Endothelial cell of umbilical vein (primary cell): Measurements from ENCODE around the gene LMF1. TPM values are rescaled to one million over a fixed set of nuclear protein-coding genes. Genes with fewer than 3 reads are reported as not detected.

Experiments
- BruUV-seq: library from RNA; stranded (reverse); fragments of 400-500 nt; replicated peaks from 2 replicates; lab custom pipeline; 2021; lab: Mats Ljungman, UMichigan
- CTCF ChIA-PET: fragments of 300-600, 350-600 bp; sonication (Branson Sonifier 250); formaldehyde crosslinking; loops from one replicate; lab custom pipeline; 2021; ENCODE audit warnings: antibody characterized with exemption, inconsistent platforms; lab: Charles Lee
- POLR2A ChIA-PET: fragments of 300-600, 350-600 bp; sonication (Branson Sonifier 250); formaldehyde crosslinking; loops from one replicate; lab custom pipeline; 2021; ENCODE audit warnings: antibody characterized with exemption, inconsistent platforms; lab: Charles Lee
- DNase-seq: peaks from one replicate; pipeline ENCODE4 v3.0.0-alpha.2; 2011; ENCODE audit warnings: low read depth, low spot score
- FAIRE-seq: peaks from 2 replicates; lab custom pipeline; 2011; peaks lifted over from hg19 to GRCh38; lab: Jason Lieb, UNC
- H2AFZ ChIP-seq: 2 replicates; pipeline ENCODE4 v1.6.0; 2012; ENCODE audit warnings: low read depth, low read length, control low read depth, inconsistent platforms
- H3K27ac ChIP-seq: 2 replicates; pipeline ENCODE4 v1.5.1; 2011; ENCODE audit warnings: low read depth, mild to moderate bottlenecking, control low read depth, low read length, moderate library complexity; ENCODE audit not compliant: insufficient read depth
- H3K27me3 ChIP-seq, 2 experiments: 2 replicates each; pipeline versions ENCODE4 v1.6.0 to v1.6.1; 2011; ENCODE audit warnings: low read length in 2 of 2, mixed read lengths in 1 of 2; ENCODE audit not compliant: control insufficient read depth in 2 of 2, insufficient read depth in 2 of 2
- H3K36me3 ChIP-seq, 2 experiments: 2 replicates in 1 of 2; 3 replicates in 1 of 2; pipeline ENCODE4 v1.5.1; 2011; ENCODE audit warnings: low read length in 2 of 2, mild to moderate bottlenecking in 1 of 2, moderate library complexity in 1 of 2; ENCODE audit not compliant: control insufficient read depth in 2 of 2, insufficient read depth in 2 of 2; ENCODE audit errors: extremely low read depth in 1 of 2
- H3K4me1 ChIP-seq: 3 replicates; pipeline ENCODE4 v1.5.1; 2011; ENCODE audit warnings: mild to moderate bottlenecking, low read length; ENCODE audit not compliant: control insufficient read depth, insufficient read depth; ENCODE audit errors: extremely low read depth
- H3K4me2 ChIP-seq: 2 replicates; pipeline ENCODE4 v1.6.1; 2011; ENCODE audit warnings: low read length, control low read depth, mixed read lengths; ENCODE audit not compliant: insufficient read depth
- H3K4me3 ChIP-seq, 3 experiments: fragments of 200-600 bp in 1 of 3; sonication (generic), shearing (Covaris generic) in 1 of 3; replicated peaks in 1 of 3; 2 replicates each; pipeline ENCODE4 v1.5.1; 2011 to 2016; ENCODE audit warnings: control low read depth in 3 of 3, low read length in 3 of 3, mild to moderate bottlenecking in 2 of 3, inconsistent platforms in 1 of 3, low read depth in 1 of 3, moderate library complexity in 1 of 3; ENCODE audit not compliant: insufficient read depth in 1 of 3
- H3K79me2 ChIP-seq: 2 replicates; pipeline ENCODE4 v1.6.0; 2012; ENCODE audit warnings: low read length, inconsistent platforms; ENCODE audit not compliant: control insufficient read depth, insufficient read depth
- H3K9ac ChIP-seq: replicated peaks from 2 replicates; pipeline ENCODE3; 2011; ENCODE audit warnings: low read length, control low read depth; ENCODE audit not compliant: insufficient read depth; ENCODE audit errors: extremely low read depth
- H3K9me1 ChIP-seq: replicated peaks from 3 replicates; pipeline ENCODE4 v1.6.0; 2011; ENCODE audit warnings: mild to moderate bottlenecking, low read length; ENCODE audit not compliant: control insufficient read depth, insufficient read depth; ENCODE audit errors: extremely low read depth
- H3K9me3 ChIP-seq: replicated peaks from 2 replicates; pipeline ENCODE4 v1.5.1; 2012; ENCODE audit warnings: low read length, inconsistent platforms; ENCODE audit not compliant: control insufficient read depth, insufficient read depth
- H4K20me1 ChIP-seq: replicated peaks from 2 replicates; pipeline ENCODE3; 2011; ENCODE audit warnings: mild to moderate bottlenecking, low read length; ENCODE audit not compliant: control insufficient read depth, insufficient read depth; ENCODE audit errors: extremely low read depth
- EZH2 ChIP-seq: IDR thresholded peaks from 2 replicates; pipeline ENCODE4 v1.6.1; 2012; ENCODE audit warnings: borderline replicate concordance, low read depth, mild to moderate bottlenecking, moderate library complexity, low read length, inconsistent platforms; ENCODE audit not compliant: severe bottlenecking
- FOS ChIP-seq: IDR thresholded peaks from 2 replicates; pipeline ENCODE4 v1.6.1; 2011; ENCODE audit warnings: mild to moderate bottlenecking, low read length, moderate library complexity, borderline replicate concordance; ENCODE audit not compliant: insufficient read depth
- GATA2 ChIP-seq: IDR thresholded peaks from 2 replicates; pipeline ENCODE4 v1.7.0; 2011; ENCODE audit warnings: low read depth, mild to moderate bottlenecking, moderate library complexity, mixed read lengths, low read length; ENCODE audit not compliant: insufficient read length, insufficient read depth
- JUN ChIP-seq: IDR thresholded peaks from 2 replicates; pipeline ENCODE4 v1.6.1; 2011; ENCODE audit warnings: borderline replicate concordance, low read depth; ENCODE audit not compliant: insufficient read length, insufficient read depth
- MAX ChIP-seq: IDR thresholded peaks from 2 replicates; pipeline ENCODE4 v1.6.1; 2011; ENCODE audit not compliant: insufficient read depth, insufficient read length
- MYC ChIP-seq: IDR thresholded peaks from one replicate; pipeline ENCODE4 v1.6.1; 2011; ENCODE audit warnings: mild to moderate bottlenecking, low read depth, low read length
- POLR2A ChIP-seq: IDR thresholded peaks from 2 replicates; pipeline ENCODE4 v1.6.1; 2012; ENCODE audit warnings: low read depth, mild to moderate bottlenecking, control low read depth, low read length
- POLR2AphosphoS5 ChIP-seq: IDR thresholded peaks from 2 replicates; pipeline ENCODE4 v1.6.1; 2012; ENCODE audit warnings: low read depth, mild to moderate bottlenecking, control low read depth, low read length, moderate library complexity; ENCODE audit not compliant: insufficient read depth
- dilution Hi-C: fragments of 300-500 bp; cut with MboI; formaldehyde crosslinking; loops from one replicate; pipeline ENCODE4 v1.15.0; 2019; ENCODE audit warnings: low sequenced_read_pairs; ENCODE audit not compliant: extremely low pct_ligation_motif_present
- intact Hi-C: fragments of 100-400 bp; cut with micrococcal nuclease; formaldehyde crosslinking; loops from one replicate; pipeline ENCODE4 v1.10.0; 2022
- polyA plus RNA-seq, 4 experiments: library from polyadenylated mRNA; depleted of rRNA in 3 of 4; stranded (reverse) in 3 of 4; unstranded in 1 of 4; fragments of >200 nt; gene quantifications; 2 replicates each; pipeline versions ENCODE4 v1.2.1 to v1.2.3, GENCODE V29; 2011 to 2012; ENCODE audit warnings: missing spikeins in 1 of 4
- total RNA-seq: library from RNA; stranded (reverse); gene quantifications from 2 replicates; pipeline ENCODE4 v1.2.3, GENCODE V29; 2021
- TF ChIP-seq, protein P1 (sequence below), 2 donors: IDR thresholded peaks; 1 replicate in 1 of 2; 2 replicates in 1 of 2; pipeline ENCODE4 v1.5.1; 2011; ENCODE audit warnings: low read length in 2 of 2, mild to moderate bottlenecking in 2 of 2, moderate library complexity in 2 of 2, control low read depth in 1 of 2, inconsistent platforms in 1 of 2, low read depth in 1 of 2; ENCODE audit not compliant: insufficient read depth in 1 of 2; ENCODE audit errors: extremely low read depth in 1 of 2

Gene LMF1
- total and polyA plus RNA-seq, 2 donors (not counting 3 experiments of a cell fraction or from before 2014, with no cell fraction given): 17.8 TPM

DNA sequence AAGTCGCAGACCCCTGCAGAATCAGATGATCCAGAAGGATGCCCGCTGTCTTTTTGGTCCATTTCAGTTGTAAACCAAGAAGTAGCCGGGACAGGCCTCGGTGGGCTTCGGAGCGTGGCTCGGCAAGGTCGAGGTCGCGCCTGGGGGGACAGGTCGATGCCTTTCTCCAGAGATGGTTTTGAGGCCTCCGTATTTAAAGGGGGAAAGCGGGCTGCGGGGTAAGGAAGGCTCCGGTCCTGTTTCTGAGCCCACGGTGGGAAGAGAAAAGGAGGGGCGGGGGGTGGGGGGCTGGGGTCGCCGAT, 162.7 kb downstream of the LMF1 start:
- Histone ChIP-seq H3K27ac (no peak overlapping the region), H3K9ac (no peak overlapping the region), H3K4me3 (peak overlapping the region; percentile 57 to 74 (median 72)), H3K4me1 (peaks cover 2% of the 10 kb centered on the region), H3K9me1 (no peaks in the 10 kb centered on the region), H3K9me3 (no peaks in the 10 kb centered on the region), H3K4me2 (peak overlapping the region; percentile 78), H2AFZ (peak overlapping the region; percentile 98), H3K79me2 (peaks cover 2% of the 10 kb centered on the region), H4K20me1 (no peaks in the 10 kb centered on the region), H3K36me3 (no peaks in the 10 kb centered on the region), H3K27me3 (peaks cover 2 to 5% of the 10 kb centered on the region in 2 experiments)
- DNase-seq (no peak), FAIRE-seq (no peak)
- BruUV-seq: no TSS peak
- TF ChIP-seq EZH2: no peak
- TF ChIP-seq FOS: no peak
- no peak for TF ChIP-seq JUN
- no peak for TF ChIP-seq MAX
- TF ChIP-seq POLR2A: no peak
- TF ChIP-seq MYC: no peak
- no peak for TF ChIP-seq GATA2
- TF ChIP-seq, protein P1, sequence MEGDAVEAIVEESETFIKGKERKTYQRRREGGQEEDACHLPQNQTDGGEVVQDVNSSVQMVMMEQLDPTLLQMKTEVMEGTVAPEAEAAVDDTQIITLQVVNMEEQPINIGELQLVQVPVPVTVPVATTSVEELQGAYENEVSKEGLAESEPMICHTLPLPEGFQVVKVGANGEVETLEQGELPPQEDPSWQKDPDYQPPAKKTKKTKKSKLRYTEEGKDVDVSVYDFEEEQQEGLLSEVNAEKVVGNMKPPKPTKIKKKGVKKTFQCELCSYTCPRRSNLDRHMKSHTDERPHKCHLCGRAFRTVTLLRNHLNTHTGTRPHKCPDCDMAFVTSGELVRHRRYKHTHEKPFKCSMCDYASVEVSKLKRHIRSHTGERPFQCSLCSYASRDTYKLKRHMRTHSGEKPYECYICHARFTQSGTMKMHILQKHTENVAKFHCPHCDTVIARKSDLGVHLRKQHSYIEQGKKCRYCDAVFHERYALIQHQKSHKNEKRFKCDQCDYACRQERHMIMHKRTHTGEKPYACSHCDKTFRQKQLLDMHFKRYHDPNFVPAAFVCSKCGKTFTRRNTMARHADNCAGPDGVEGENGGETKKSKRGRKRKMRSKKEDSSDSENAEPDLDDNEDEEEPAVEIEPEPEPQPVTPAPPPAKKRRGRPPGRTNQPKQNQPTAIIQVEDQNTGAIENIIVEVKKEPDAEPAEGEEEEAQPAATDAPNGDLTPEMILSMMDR (IDR thresholded peaks at IDR 0.05; ENCODE audit: extremely low read depth in 1 of 2, insufficient read depth in 1 of 2, low read depth in 1 of 2, low read length in 2 of 2): no peak
- no peak for TF ChIP-seq POLR2AphosphoS5
- CTCF ChIA-PET: no interaction called here
- intact Hi-C loops (no loop called here), dilution Hi-C loops (no loop called here)
- POLR2A ChIA-PET: no interaction called here
